ENCODE data around the gene CRKL.

GRCh38 chr22:20951151-20951931, 34.1 kb downstream of the CRKL start:
- TF ChIP-seq POLR2AphosphoS5 (IDR thresholded peaks at IDR 0.05; ENCODE audit: low read depth, low read length) (no peak), MAX (IDR thresholded peaks at IDR 0.05) (no peak), CTCF (IDR thresholded peaks at IDR 0.05 in 2 of 3, conservative IDR thresholded peaks at IDR 0.05 in 1 of 3; ENCODE audit: borderline replicate concordance in 1 of 3, insufficient read depth in 1 of 3, low read depth in 2 of 3, low read length in 2 of 3) (no peak), EZH2 (IDR thresholded peaks at IDR 0.05) (no peak), TCF7L2 (IDR thresholded peaks at IDR 0.05; ENCODE audit: borderline replicate concordance, extremely low read depth, insufficient read depth, insufficient read length) (no peak), POLR2A (IDR thresholded peaks at IDR 0.05; ENCODE audit: borderline replicate concordance, extremely low read depth, insufficient read depth, insufficient read length) (no peak), SP1 (IDR thresholded peaks at IDR 0.05; ENCODE audit: low read depth) (no peak)

All from HCT116 (cell line).